K562 (cell line): ENCODE data around the gene UTS2R. TPM values are rescaled to one million over a fixed set of nuclear protein-coding genes. Genes with fewer than 3 reads are reported as not detected.

Source experiments
- CHD4 ChIP-seq: fragments of 200-600 bp; sonication (generic); IDR thresholded peaks from 3 replicates; pipeline ENCODE4 v1.6.1; 2012; ENCODE audit warnings: low read depth, mild to moderate bottlenecking, mixed read lengths, low read length, inconsistent platforms; ENCODE audit not compliant: insufficient read depth, insufficient replicate concordance, poor library complexity, severe bottlenecking
- DMBX1 ChIP-seq: fragments of 250-450 bp; sonication (Bioruptor Pico); IDR thresholded peaks from 2 replicates; pipeline ENCODE4 v1.8.0; 2022; ENCODE audit warnings: inconsistent platforms, mild to moderate bottlenecking, moderate library complexity, borderline replicate concordance
- GTF2A2 ChIP-seq: IDR thresholded peaks from 2 replicates; pipeline ENCODE4 v1.6.1; 2016; ENCODE audit warnings: mild to moderate bottlenecking, missing genetic modification characterization, missing compliant biosample characterization
- ILK ChIP-seq: fragments of 450-650 bp; IDR thresholded peaks from 2 replicates; pipeline ENCODE4 v1.6.1; 2016; ENCODE audit warnings: missing genetic modification characterization, low read depth, mild to moderate bottlenecking, missing compliant biosample characterization, moderate library complexity, borderline replicate concordance
- MCM2 ChIP-seq: fragments of 450-650 bp; IDR thresholded peaks from 2 replicates; pipeline ENCODE4 v1.6.1; 2017; ENCODE audit warnings: low read depth, mild to moderate bottlenecking
- PTBP1 ChIP-seq: fragments of 200-400 bp; formaldehyde crosslinking; IDR thresholded peaks from 2 replicates; pipeline ENCODE4 v1.6.1; 2017; ENCODE audit warnings: low read depth, low read length
- RB1 ChIP-seq: fragments of 450-650 bp; IDR thresholded peaks from 2 replicates; pipeline ENCODE4 v1.6.1; 2017; ENCODE audit warnings: low read depth, mild to moderate bottlenecking
- RBBP5 ChIP-seq: fragments of 200-600 bp; sonication (generic); IDR thresholded peaks from 2 replicates; pipeline ENCODE4 v1.6.1; 2012; ENCODE audit warnings: borderline replicate concordance, mild to moderate bottlenecking, low read length, control low read depth, inconsistent platforms; ENCODE audit not compliant: insufficient read depth, poor library complexity, severe bottlenecking
- RBM22 ChIP-seq: fragments of 200-400 bp; formaldehyde crosslinking; IDR thresholded peaks from 2 replicates; pipeline ENCODE4 v1.6.1; 2018; ENCODE audit warnings: low read length, low read depth; ENCODE audit not compliant: poor library complexity, severe bottlenecking
- SMAD3 ChIP-seq: fragments of 450-650 bp; formaldehyde crosslinking; conservative IDR thresholded peaks from 2 replicates; pipeline ENCODE4 v1.4.0; 2020; ENCODE audit warnings: mild to moderate bottlenecking
- STAT5A ChIP-seq: IDR thresholded peaks from 2 replicates; pipeline ENCODE4 v1.6.1; 2012; ENCODE audit warnings: low read length, inconsistent platforms, borderline replicate concordance
- ZNF316 ChIP-seq: fragments of 450-650 bp; IDR thresholded peaks from 2 replicates; pipeline ENCODE4 v1.6.1; 2016
- ZNF444 ChIP-seq: fragments of 250-450 bp; sonication (Bioruptor Pico); IDR thresholded peaks from 2 replicates; pipeline ENCODE4 v1.4.0; 2020; ENCODE audit warnings: mild to moderate bottlenecking, moderate library complexity
- ZNF785 ChIP-seq: fragments of 250-450 bp; sonication (Bioruptor Pico); IDR thresholded peaks from 2 replicates; pipeline ENCODE4 v1.4.0; 2020; ENCODE audit warnings: mild to moderate bottlenecking
- polyA plus RNA-seq, 8 experiments: library from polyadenylated mRNA; depleted of rRNA in 4 of 8; stranded (reverse) in 5 of 8; unstranded in 3 of 8; fragments of >200 nt; fragmentation: Nextera tagmentation in 2 of 8; fragmentation: Illumina TruSeq in 1 of 8; extraction: Ambion mirVana in 2 of 8; extraction: Trizol in 1 of 8; gene quantifications; 2 replicates each; pipeline versions ENCODE4 v1.2.1 to v1.2.3, GENCODE V29; 2011 to 2014; ENCODE audit warnings: inconsistent platforms in 1 of 8, missing spikeins in 1 of 8
- total RNA-seq, 7 experiments: library from RNA; depleted of rRNA in 6 of 7; stranded (reverse); fragments of >200 nt in 6 of 7; fragmentation: Illumina TruSeq in 2 of 7; extraction: Trizol in 2 of 7; gene quantifications; 2 replicates each; pipeline versions ENCODE4 v1.2.1 to v1.2.3, GENCODE V29; 2011 to 2021; ENCODE audit warnings: low replicate concordance in 1 of 7
- TF ChIP-seq, protein P1 (sequence below), 2 experiments: fragments of 450-650 bp in 1 of 2; sonication (generic) in 1 of 2; formaldehyde crosslinking in 1 of 2; IDR thresholded peaks in 1 of 2; conservative IDR thresholded peaks in 1 of 2; 2 replicates each; pipeline versions ENCODE4 v1.6.1 to v1.8.1; 2016 to 2023; ENCODE audit warnings: mild to moderate bottlenecking in 2 of 2, moderate library complexity in 2 of 2, inconsistent platforms in 1 of 2, missing genetic modification reagents in 1 of 2
- TF ChIP-seq, protein P2 (sequence below): conservative IDR thresholded peaks from 2 replicates; pipeline ENCODE4 v1.6.1; 2011; ENCODE audit warnings: low read depth, mild to moderate bottlenecking, low read length; ENCODE audit not compliant: control insufficient read depth
- TF ChIP-seq, protein P3 (sequence below), 3 experiments: fragments of 200-800 bp in 1 of 3; sonication (Bioruptor generic) in 1 of 3; sonication (generic) in 1 of 3; formaldehyde crosslinking in 1 of 3; IDR thresholded peaks; 2 replicates each; pipeline versions ENCODE4 v1.6.1 to v1.8.0; 2016 to 2022; ENCODE audit warnings: mild to moderate bottlenecking in 2 of 3, missing compliant biosample characterization in 2 of 3, missing genetic modification characterization in 2 of 3, missing genetic modification reagents in 1 of 3

Gene UTS2R
- total and polyA plus RNA-seq, 9 of the 15 experiments (the other 6 are each of a cell fraction or from before 2014, with no cell fraction given) = 0.22 TPM; not detected in 8

- TF ChIP-seq RBBP5 = peak; percentile 68
- TF ChIP-seq MCM2 = no peak
- TF ChIP-seq PTBP1 = no peak
- no peak for TF ChIP-seq ILK (tag)
- peak; percentile 74 for TF ChIP-seq GTF2A2 (tag)
- peak; percentile 94 for TF ChIP-seq STAT5A
- no peak for TF ChIP-seq ZNF785
- no peak; the same call in 1 of the 2 replicates for TF ChIP-seq SMAD3 (CRISPR knock-in tag)
- TF ChIP-seq, protein P1, sequence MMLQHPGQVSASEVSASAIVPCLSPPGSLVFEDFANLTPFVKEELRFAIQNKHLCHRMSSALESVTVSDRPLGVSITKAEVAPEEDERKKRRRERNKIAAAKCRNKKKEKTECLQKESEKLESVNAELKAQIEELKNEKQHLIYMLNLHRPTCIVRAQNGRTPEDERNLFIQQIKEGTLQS (IDR thresholded peaks at IDR 0.05) = peak; percentile 65; the same call in 1 of the 2 replicates
- TF ChIP-seq, protein P1 (CRISPR knock-in tag; conservative IDR thresholded peaks at IDR 0.05) = no peak
- TF ChIP-seq ZNF444 (CRISPR knock-in tag) = no peak
- TF ChIP-seq, protein P2, sequence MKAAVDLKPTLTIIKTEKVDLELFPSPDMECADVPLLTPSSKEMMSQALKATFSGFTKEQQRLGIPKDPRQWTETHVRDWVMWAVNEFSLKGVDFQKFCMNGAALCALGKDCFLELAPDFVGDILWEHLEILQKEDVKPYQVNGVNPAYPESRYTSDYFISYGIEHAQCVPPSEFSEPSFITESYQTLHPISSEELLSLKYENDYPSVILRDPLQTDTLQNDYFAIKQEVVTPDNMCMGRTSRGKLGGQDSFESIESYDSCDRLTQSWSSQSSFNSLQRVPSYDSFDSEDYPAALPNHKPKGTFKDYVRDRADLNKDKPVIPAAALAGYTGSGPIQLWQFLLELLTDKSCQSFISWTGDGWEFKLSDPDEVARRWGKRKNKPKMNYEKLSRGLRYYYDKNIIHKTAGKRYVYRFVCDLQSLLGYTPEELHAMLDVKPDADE = peak; percentile 47; the same call in 1 of the 2 replicates
- TF ChIP-seq DMBX1 (CRISPR knock-in tag) = peak; percentile 94
- TF ChIP-seq, protein P3, sequence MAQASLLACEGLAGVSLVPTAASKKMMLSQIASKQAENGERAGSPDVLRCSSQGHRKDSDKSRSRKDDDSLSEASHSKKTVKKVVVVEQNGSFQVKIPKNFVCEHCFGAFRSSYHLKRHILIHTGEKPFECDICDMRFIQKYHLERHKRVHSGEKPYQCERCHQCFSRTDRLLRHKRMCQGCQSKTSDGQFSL (CRISPR knock-in tag; IDR thresholded peaks at IDR 0.05) = no peak
- TF ChIP-seq, protein P3 (tag; IDR thresholded peaks at IDR 0.05) = peak in 1 of 2 experiments; percentile 79; a peak in 2 of 4 replicates
- peak; percentile 73; the same call in 1 of the 2 replicates for TF ChIP-seq ZNF316
- no peak; the same call in 1 of the 2 replicates for TF ChIP-seq RB1
- no peak for TF ChIP-seq CHD4
- TF ChIP-seq RBM22 = no peak
These were observed 26.2 kb upstream of the UTS2R start (continued) for GRCh38 chr17:82345151-82345976.
